SU-DHL-6 (cell line): Measurements from ENCODE around the gene XYLT1.

Experiments used
- EZH2phosphoT487 ChIP-seq: fragments of 200-600 bp; sonication (generic), shearing (Covaris generic); conservative IDR thresholded peaks from 2 replicates; pipeline ENCODE4 v1.6.1; 2018; ENCODE audit warnings: mild to moderate bottlenecking, antibody characterized with exemption, low read length, moderate library complexity, mixed read lengths
- TF ChIP-seq, protein P1 (sequence below): fragments of 200-600 bp; sonication (generic); IDR thresholded peaks from one replicate; pipeline ENCODE4 v1.5.1; 2017; ENCODE audit warnings: antibody characterized with exemption, mild to moderate bottlenecking, low read length, moderate library complexity; ENCODE audit not compliant: insufficient read depth, poor library complexity, severe bottlenecking

DNA sequence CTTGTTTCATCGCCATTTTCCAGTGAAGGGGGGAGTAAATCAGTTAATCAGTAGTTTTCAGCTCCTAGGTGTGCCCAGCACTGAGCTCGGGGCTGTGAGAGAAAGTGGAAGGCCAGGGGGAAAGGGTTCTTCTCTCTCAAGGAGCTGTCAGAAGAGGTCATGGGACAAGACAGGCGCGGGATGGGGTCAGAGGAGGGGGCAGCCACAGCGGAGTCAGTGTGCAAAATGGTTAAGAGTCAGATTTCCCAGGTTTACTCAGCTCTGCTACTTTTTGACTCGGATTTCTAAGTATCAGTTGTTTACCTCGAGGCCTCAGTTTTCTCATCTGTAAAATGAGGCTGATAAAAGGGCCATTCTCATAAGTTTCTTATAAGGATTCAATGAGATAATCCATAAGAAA is 4.3 kb upstream of the XYLT1 start:
- TF ChIP-seq, protein P1, sequence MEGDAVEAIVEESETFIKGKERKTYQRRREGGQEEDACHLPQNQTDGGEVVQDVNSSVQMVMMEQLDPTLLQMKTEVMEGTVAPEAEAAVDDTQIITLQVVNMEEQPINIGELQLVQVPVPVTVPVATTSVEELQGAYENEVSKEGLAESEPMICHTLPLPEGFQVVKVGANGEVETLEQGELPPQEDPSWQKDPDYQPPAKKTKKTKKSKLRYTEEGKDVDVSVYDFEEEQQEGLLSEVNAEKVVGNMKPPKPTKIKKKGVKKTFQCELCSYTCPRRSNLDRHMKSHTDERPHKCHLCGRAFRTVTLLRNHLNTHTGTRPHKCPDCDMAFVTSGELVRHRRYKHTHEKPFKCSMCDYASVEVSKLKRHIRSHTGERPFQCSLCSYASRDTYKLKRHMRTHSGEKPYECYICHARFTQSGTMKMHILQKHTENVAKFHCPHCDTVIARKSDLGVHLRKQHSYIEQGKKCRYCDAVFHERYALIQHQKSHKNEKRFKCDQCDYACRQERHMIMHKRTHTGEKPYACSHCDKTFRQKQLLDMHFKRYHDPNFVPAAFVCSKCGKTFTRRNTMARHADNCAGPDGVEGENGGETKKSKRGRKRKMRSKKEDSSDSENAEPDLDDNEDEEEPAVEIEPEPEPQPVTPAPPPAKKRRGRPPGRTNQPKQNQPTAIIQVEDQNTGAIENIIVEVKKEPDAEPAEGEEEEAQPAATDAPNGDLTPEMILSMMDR: no peak
- no peak for TF ChIP-seq EZH2phosphoT487
